Measurements from ENCODE around the gene SHISA2.

Gene SHISA2

GRCh38 chr13:26026211-26026610 is 25.6 kb downstream of the SHISA2 start:
- Histone ChIP-seq H3K9me3 (ENCODE audit: insufficient read depth, low read length) (no peaks in the 10 kb centered on the region), H3K27me3 (ENCODE audit: low read length) (no peaks in the 10 kb centered on the region), H4K20me1 (ENCODE audit: low read depth, low read length) (no peaks in the 10 kb centered on the region), H3F3A (ENCODE audit: insufficient read depth) (no peaks in the 10 kb centered on the region), H3K4me2 (ENCODE audit: low read depth, low read length, poor library complexity, severe bottlenecking) (no peak overlapping the region), H3K9ac (ENCODE audit: low read length) (no peak overlapping the region), H2AFZ (ENCODE audit: low read depth, low read length, severe bottlenecking) (no peak overlapping the region), H3K9me2 (replicated peaks; ENCODE audit: insufficient read depth, low read length) (no peaks in the 10 kb centered on the region), H3K27ac (ENCODE audit: low read depth, low read length) (no peak overlapping the region), H3K36me3 (ENCODE audit: low read length) (no peaks in the 10 kb centered on the region), H3K4me3 (ENCODE audit: insufficient read depth, low read length, poor library complexity, severe bottlenecking) (no peak overlapping the region), H3K79me2 (ENCODE audit: insufficient read depth, low read length) (no peaks in the 10 kb centered on the region)
- no peak for TF ChIP-seq CTCF (IDR thresholded peaks at IDR 0.05; ENCODE audit: insufficient read depth, low read length, poor library complexity, severe bottlenecking)
- TF ChIP-seq EZH2phosphoT487 (conservative IDR thresholded peaks at IDR 0.05; ENCODE audit: low read length), result no peak

DNA sequence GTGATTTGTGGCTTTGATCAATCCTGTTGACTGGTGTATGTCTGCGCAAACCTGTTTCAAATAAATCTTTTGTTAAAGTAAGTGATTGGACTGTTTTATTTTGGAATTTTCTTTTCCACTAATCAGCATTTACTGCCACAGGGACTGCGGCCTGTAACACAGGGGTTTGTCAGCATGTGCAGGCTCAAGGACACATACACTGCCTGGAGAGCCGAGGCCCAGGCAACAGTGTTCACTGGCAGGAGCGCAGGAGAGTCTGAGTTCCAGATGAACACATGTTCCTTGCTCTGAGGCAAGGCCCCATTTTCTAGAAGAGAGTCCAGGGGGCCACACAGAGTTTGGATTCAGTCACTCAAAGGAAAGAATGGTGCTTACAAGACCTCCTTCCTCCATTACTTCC is 26.0 kb downstream of the SHISA2 start:
- Histone ChIP-seq H3K27me3 (ENCODE audit: low read length) (no peaks in the 10 kb centered on the region), H3K4me3 (ENCODE audit: insufficient read depth, low read length, poor library complexity, severe bottlenecking) (no peak overlapping the region), H3K9me2 (replicated peaks; ENCODE audit: insufficient read depth, low read length) (no peaks in the 10 kb centered on the region), H3K9ac (ENCODE audit: low read length) (no peak overlapping the region), H3K27ac (ENCODE audit: low read depth, low read length) (no peak overlapping the region), H2AFZ (ENCODE audit: low read depth, low read length, severe bottlenecking) (no peak overlapping the region), H3F3A (ENCODE audit: insufficient read depth) (no peaks in the 10 kb centered on the region), H3K4me2 (ENCODE audit: low read depth, low read length, poor library complexity, severe bottlenecking) (no peak overlapping the region), H3K9me3 (ENCODE audit: insufficient read depth, low read length) (no peaks in the 10 kb centered on the region), H3K36me3 (ENCODE audit: low read length) (no peaks in the 10 kb centered on the region), H4K20me1 (ENCODE audit: low read depth, low read length) (no peaks in the 10 kb centered on the region), H3K79me2 (ENCODE audit: insufficient read depth, low read length) (no peaks in the 10 kb centered on the region)
- TF ChIP-seq EZH2phosphoT487 (conservative IDR thresholded peaks at IDR 0.05; ENCODE audit: low read length), result no peak
- TF ChIP-seq CTCF (IDR thresholded peaks at IDR 0.05; ENCODE audit: insufficient read depth, low read length, poor library complexity, severe bottlenecking), result no peak

DNA sequence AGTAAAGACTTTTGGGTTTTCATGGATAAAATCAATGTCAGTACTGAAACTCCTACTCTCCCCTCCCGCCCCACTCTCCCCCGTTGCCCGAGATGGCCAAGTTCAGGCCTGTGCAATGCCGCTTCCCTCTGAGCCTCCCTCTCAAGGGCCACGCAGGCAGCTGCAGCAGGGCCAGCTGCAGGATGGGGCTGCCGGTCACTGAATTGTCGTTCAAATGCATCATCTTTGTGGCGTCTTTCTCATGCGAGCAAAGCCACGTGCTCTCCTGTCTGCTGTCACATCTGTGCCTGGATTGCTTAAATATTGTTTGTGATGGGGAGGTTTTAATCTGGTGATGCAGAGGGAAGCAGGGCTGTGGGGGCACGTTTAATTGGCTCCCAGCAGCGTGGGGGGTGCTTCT is 26.6 kb downstream of the SHISA2 start:
- H2AFZ ChIP-seq (ENCODE audit: low read depth, low read length, severe bottlenecking), result no peak overlapping the region
- H3K9ac ChIP-seq (ENCODE audit: low read length), result no peak overlapping the region
- H4K20me1 ChIP-seq (ENCODE audit: low read depth, low read length), result no peaks in the 10 kb centered on the region
- no peaks in the 10 kb centered on the region for H3F3A ChIP-seq (ENCODE audit: insufficient read depth)
- no peaks in the 10 kb centered on the region for H3K27me3 ChIP-seq (ENCODE audit: low read length)
- no peaks in the 10 kb centered on the region for H3K9me2 ChIP-seq (replicated peaks; ENCODE audit: insufficient read depth, low read length)
- no peak overlapping the region for H3K27ac ChIP-seq (ENCODE audit: low read depth, low read length)
- no peaks in the 10 kb centered on the region for H3K36me3 ChIP-seq (ENCODE audit: low read length)
- no peak overlapping the region for H3K4me2 ChIP-seq (ENCODE audit: low read depth, low read length, poor library complexity, severe bottlenecking)
- H3K79me2 ChIP-seq (ENCODE audit: insufficient read depth, low read length), result no peaks in the 10 kb centered on the region
- no peaks in the 10 kb centered on the region for H3K9me3 ChIP-seq (ENCODE audit: insufficient read depth, low read length)
- TF ChIP-seq EZH2phosphoT487 (conservative IDR thresholded peaks at IDR 0.05; ENCODE audit: low read length) (no peak), CTCF (IDR thresholded peaks at IDR 0.05; ENCODE audit: insufficient read depth, low read length, poor library complexity, severe bottlenecking) (no peak)
- no peak overlapping the region for H3K4me3 ChIP-seq (ENCODE audit: insufficient read depth, low read length, poor library complexity, severe bottlenecking)

DNA sequence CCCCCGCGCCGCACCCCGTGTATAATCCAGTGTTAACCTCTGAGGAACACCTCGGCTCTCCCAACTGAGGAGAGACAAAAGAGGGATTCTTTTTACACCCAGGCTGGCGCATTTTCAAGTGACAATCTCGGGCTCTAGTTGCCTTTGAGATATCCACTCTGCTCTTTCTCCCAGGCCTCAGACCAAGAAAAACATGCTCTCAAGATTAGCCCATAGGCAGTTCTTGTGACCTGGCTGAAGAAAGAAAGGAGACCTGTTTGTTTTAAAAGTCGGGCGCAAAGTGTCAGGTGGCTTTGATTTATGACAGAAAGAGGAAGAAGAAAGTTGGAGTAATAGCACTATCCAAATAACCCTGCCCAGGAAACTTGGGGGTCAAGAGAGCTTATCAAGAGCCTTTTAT is 27.3 kb downstream of the SHISA2 start:
- Histone ChIP-seq H3K9me2 (replicated peaks; ENCODE audit: insufficient read depth, low read length) (no peaks in the 10 kb centered on the region), H3K27me3 (ENCODE audit: low read length) (no peaks in the 10 kb centered on the region), H3K79me2 (ENCODE audit: insufficient read depth, low read length) (no peaks in the 10 kb centered on the region), H3K36me3 (ENCODE audit: low read length) (no peaks in the 10 kb centered on the region), H3K4me2 (ENCODE audit: low read depth, low read length, poor library complexity, severe bottlenecking) (no peak overlapping the region), H3K9me3 (ENCODE audit: insufficient read depth, low read length) (no peaks in the 10 kb centered on the region), H3K9ac (ENCODE audit: low read length) (no peak overlapping the region), H3K27ac (ENCODE audit: low read depth, low read length) (no peak overlapping the region), H4K20me1 (ENCODE audit: low read depth, low read length) (no peaks in the 10 kb centered on the region), H2AFZ (ENCODE audit: low read depth, low read length, severe bottlenecking) (no peak overlapping the region), H3K4me3 (ENCODE audit: insufficient read depth, low read length, poor library complexity, severe bottlenecking) (no peak overlapping the region), H3F3A (ENCODE audit: insufficient read depth) (no peaks in the 10 kb centered on the region)
- TF ChIP-seq EZH2phosphoT487 (conservative IDR thresholded peaks at IDR 0.05; ENCODE audit: low read length) (no peak), CTCF (IDR thresholded peaks at IDR 0.05; ENCODE audit: insufficient read depth, low read length, poor library complexity, severe bottlenecking) (no peak)

Measured in SU-DHL-6 (cell line).